DOHH2 (cell line): ENCODE data around the gene MTCL1.

Experiments used
- H3F3A ChIP-seq: fragments of 200-600 bp; sonication (generic), shearing (Covaris generic); 2 replicates; pipeline ENCODE4 v1.6.0; 2016; ENCODE audit warnings: antibody characterized with exemption, mild to moderate bottlenecking; ENCODE audit not compliant: control insufficient read depth, insufficient read depth
- H3K27ac ChIP-seq: fragments of 200-600 bp; sonication (generic); 2 replicates; pipeline ENCODE4 v1.5.1; 2014; ENCODE audit warnings: low read depth, mild to moderate bottlenecking, low read length, moderate library complexity
- H3K27me3 ChIP-seq: fragments of 200-600 bp; sonication (generic); 2 replicates; pipeline ENCODE4 v1.6.1; 2014; ENCODE audit warnings: mild to moderate bottlenecking, low read length, mixed read lengths; ENCODE audit not compliant: control insufficient read depth
- H3K36me3 ChIP-seq: fragments of 200-600 bp; sonication (generic); 2 replicates; pipeline ENCODE4 v1.6.1; 2014; ENCODE audit warnings: mild to moderate bottlenecking, low read length, moderate library complexity, mixed read lengths; ENCODE audit not compliant: control insufficient read depth
- H3K4me1 ChIP-seq: fragments of 200-600 bp; sonication (generic); 2 replicates; pipeline ENCODE4 v1.6.1; 2014; ENCODE audit warnings: mild to moderate bottlenecking, low read length, mixed read lengths; ENCODE audit not compliant: control insufficient read depth
- H3K4me2 ChIP-seq: fragments of 200-600 bp; sonication (generic); 2 replicates; pipeline ENCODE4 v1.6.0; 2014; ENCODE audit warnings: mild to moderate bottlenecking, low read length, moderate library complexity
- H3K4me3 ChIP-seq: fragments of 200-600 bp; sonication (generic); 2 replicates; pipeline ENCODE4 v1.5.1; 2014; ENCODE audit warnings: mild to moderate bottlenecking, low read length, mixed read lengths
- H3K79me2 ChIP-seq: fragments of 200-600 bp; sonication (generic); 2 replicates; pipeline ENCODE4 v1.6.1; 2014; ENCODE audit warnings: mild to moderate bottlenecking, low read length, mixed read lengths; ENCODE audit not compliant: control insufficient read depth
- H3K9me2 ChIP-seq: fragments of 200-600 bp; sonication (generic); replicated peaks from 2 replicates; pipeline ENCODE4 v1.6.1; 2014; ENCODE audit warnings: mild to moderate bottlenecking, low read length, mixed read lengths; ENCODE audit not compliant: control insufficient read depth
- H3K9me3 ChIP-seq: fragments of 200-600 bp; sonication (generic); 2 replicates; pipeline ENCODE4 v1.6.1; 2014; ENCODE audit warnings: antibody characterized with exemption, low read length, mixed read lengths; ENCODE audit not compliant: control insufficient read depth, insufficient read depth
- H4K20me1 ChIP-seq: fragments of 200-600 bp; sonication (generic); 2 replicates; pipeline ENCODE4 v1.6.0; 2014; ENCODE audit warnings: low read depth, mild to moderate bottlenecking, antibody characterized with exemption, low read length, moderate library complexity; ENCODE audit not compliant: control insufficient read depth, insufficient read depth
- CTCF ChIP-seq: fragments of 200-600 bp; sonication (generic); IDR thresholded peaks from one replicate; pipeline ENCODE4 v1.5.1; 2014; ENCODE audit warnings: antibody characterized with exemption, mild to moderate bottlenecking, low read depth, low read length; ENCODE audit not compliant: poor library complexity, severe bottlenecking
- EZH2phosphoT487 ChIP-seq: fragments of 200-600 bp; sonication (generic); IDR thresholded peaks from 2 replicates; pipeline ENCODE4 v1.6.1; 2017; ENCODE audit warnings: borderline replicate concordance, mild to moderate bottlenecking, antibody characterized with exemption, low read length, moderate library complexity, mixed read lengths

The MTCL1 gene

GRCh38 chr18:8823530-8823929 lies 118.2 kb downstream of the MTCL1 start:
- H3K79me2 ChIP-seq, result no peaks in the 10 kb centered on the region

GRCh38 chr18:8824846-8825245 lies 119.5 kb downstream of the MTCL1 start:
- no peaks in the 10 kb centered on the region for H3K9me2 ChIP-seq
- no peaks in the 10 kb centered on the region for H3K36me3 ChIP-seq
- no peak overlapping the region for H3K4me2 ChIP-seq
- no peak overlapping the region for H3K4me3 ChIP-seq
- H3K79me2 ChIP-seq, result no peaks in the 10 kb centered on the region
- H3F3A ChIP-seq, result no peaks in the 10 kb centered on the region
- no peaks in the 10 kb centered on the region for H3K27me3 ChIP-seq
- TF ChIP-seq EZH2phosphoT487, result no peak
- no peak for TF ChIP-seq CTCF
- H3K27ac ChIP-seq, result no peak overlapping the region
- H3K4me1 ChIP-seq, result no peaks in the 10 kb centered on the region
- H4K20me1 ChIP-seq, result no peaks in the 10 kb centered on the region
- no peaks in the 10 kb centered on the region for H3K9me3 ChIP-seq

More at GRCh38 chr18:8823530-8823929, 118.2 kb downstream of the MTCL1 start:
- no peaks in the 10 kb centered on the region for H3K36me3 ChIP-seq
- H3K4me2 ChIP-seq, result no peak overlapping the region
- H3F3A ChIP-seq, result no peaks in the 10 kb centered on the region
- H3K9me3 ChIP-seq, result no peaks in the 10 kb centered on the region
- no peak overlapping the region for H3K27ac ChIP-seq
- H3K4me1 ChIP-seq, result no peaks in the 10 kb centered on the region
- no peaks in the 10 kb centered on the region for H3K27me3 ChIP-seq
- no peak overlapping the region for H3K4me3 ChIP-seq
- no peaks in the 10 kb centered on the region for H4K20me1 ChIP-seq
- no peaks in the 10 kb centered on the region for H3K9me2 ChIP-seq
- TF ChIP-seq EZH2phosphoT487, result no peak
- no peak for TF ChIP-seq CTCF

GRCh38 chr18:8825273-8825672 lies 119.9 kb downstream of the MTCL1 start:
- Histone ChIP-seq H3K27ac (no peak overlapping the region), H3K36me3 (no peaks in the 10 kb centered on the region), H3K9me2 (no peaks in the 10 kb centered on the region), H3F3A (no peaks in the 10 kb centered on the region), H3K9me3 (no peaks in the 10 kb centered on the region), H3K4me1 (no peaks in the 10 kb centered on the region), H4K20me1 (no peaks in the 10 kb centered on the region), H3K4me2 (no peak overlapping the region), H3K4me3 (no peak overlapping the region), H3K27me3 (no peaks in the 10 kb centered on the region), H3K79me2 (no peaks in the 10 kb centered on the region)
- TF ChIP-seq CTCF, result no peak
- TF ChIP-seq EZH2phosphoT487, result no peak
